ENCODE results near the gene ATF6B. TPM values are rescaled to one million over a fixed set of nuclear protein-coding genes. Genes with fewer than 3 reads are reported as not detected.

ATF6B gene
- total RNA-seq, 1 experiment from 2014 or later, result 45.3 TPM

DNA sequence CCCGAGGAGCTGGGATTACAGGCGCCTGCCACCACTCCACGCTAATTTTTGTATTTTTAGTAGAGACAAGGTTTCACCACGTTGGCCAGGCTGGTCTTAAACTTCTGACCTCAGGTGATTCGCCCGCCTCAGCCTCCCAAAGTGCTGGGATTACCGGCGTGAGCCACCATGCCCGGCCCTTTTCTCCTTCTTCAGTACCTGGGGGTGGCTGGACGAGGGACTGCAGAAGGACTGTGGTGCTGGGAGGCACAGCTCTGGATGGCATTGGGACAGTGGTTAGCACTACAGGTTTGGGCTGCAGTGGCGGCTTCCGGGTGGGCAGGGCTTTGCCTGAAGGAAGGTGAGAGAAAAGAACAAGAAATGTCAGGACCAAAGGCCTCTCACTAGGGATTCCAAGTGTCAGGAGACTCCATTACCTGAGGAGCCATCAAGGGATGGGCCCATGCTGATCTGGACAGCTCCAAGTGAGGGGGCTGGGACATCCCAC lies 7.4 kb downstream of the ATF6B start:
- Histone ChIP-seq H3T11ph (ENCODE audit: low read length) (no peak overlapping the region), H3K27ac (ENCODE audit: insufficient read length, low read depth, low read length) (no peak overlapping the region), H2BK12ac (ENCODE audit: insufficient read length, low read depth, low read length) (no peak overlapping the region), H4K5ac (ENCODE audit: insufficient read length, low read depth, low read length) (no peak overlapping the region), H3K79me2 (ENCODE audit: insufficient read depth, low read length) (no peaks in the 10 kb centered on the region), H3K4me1 (ENCODE audit: insufficient read depth, low read length) (no peaks in the 10 kb centered on the region), H3K56ac (ENCODE audit: insufficient read length, low read depth, low read length) (no peak overlapping the region), H2BK5ac (ENCODE audit: insufficient read length, low read length) (no peak overlapping the region), H3K14ac (ENCODE audit: insufficient read depth, low read length) (no peak overlapping the region), H2BK120ac (ENCODE audit: low read depth, low read length, poor library complexity, severe bottlenecking) (no peak overlapping the region), H3K9ac (ENCODE audit: extremely low read depth, insufficient read length, low read length) (no peak overlapping the region), H4K8ac (replicated peaks; ENCODE audit: insufficient read length, low read depth, low read length) (no peak overlapping the region), H2BK20ac (ENCODE audit: low read depth, low read length, poor library complexity, severe bottlenecking) (no peak overlapping the region), H2AFZ (ENCODE audit: low read length) (no peak overlapping the region), H3K18ac (ENCODE audit: insufficient read length, low read depth, low read length) (no peak overlapping the region), H3K9me3 (ENCODE audit: control insufficient read depth, low read depth, low read length) (no peaks in the 10 kb centered on the region), H3K27me3 (ENCODE audit: insufficient read depth, low read length) (no peaks in the 10 kb centered on the region), H4K91ac (ENCODE audit: insufficient read length, low read depth, low read length) (no peak overlapping the region), H3K79me1 (ENCODE audit: insufficient read depth, low read depth, low read length, poor library complexity, severe bottlenecking) (no peaks in the 10 kb centered on the region), H3K23ac (ENCODE audit: insufficient read length, low read depth, low read length) (no peak overlapping the region), H2AK5ac (ENCODE audit: insufficient read length, low read length) (no peak overlapping the region), H3K4me2 (ENCODE audit: insufficient read depth, insufficient read length, low read length) (no peak overlapping the region), H2BK15ac (ENCODE audit: low read depth, low read length) (no peak overlapping the region), H3K23me2 (ENCODE audit: insufficient read length, low read depth, low read length, poor library complexity, severe bottlenecking) (no peaks in the 10 kb centered on the region), H4K20me1 (ENCODE audit: control insufficient read depth, insufficient read depth, insufficient read length) (no peaks in the 10 kb centered on the region), H3K4ac (ENCODE audit: low read depth, low read length) (no peak overlapping the region)
- H3K4me3 Mint-ChIP-seq, result no peak overlapping the region
- peaks cover 18 to 73% (median 72%) of the 10 kb centered on the region in 3 experiments; a peak in 6 of 7 replicates for H3K36me3 Mint-ChIP-seq (ENCODE audit: insufficient read depth in 1 of 3, low read depth in 3 of 3)
- H3K9me3 Mint-ChIP-seq, result no peaks in the 10 kb centered on the region; a peak in 1 of 5 replicates
- no CpG with 5 or more reads among the region's 12 CpGs for WGBS (ENCODE audit: extremely low coverage, insufficient read length, low lambda C conversion rate)
- H3K27me3 Mint-ChIP-seq (ENCODE audit: low read depth), result no peaks in the 10 kb centered on the region
- TF ChIP-seq, protein P1, sequence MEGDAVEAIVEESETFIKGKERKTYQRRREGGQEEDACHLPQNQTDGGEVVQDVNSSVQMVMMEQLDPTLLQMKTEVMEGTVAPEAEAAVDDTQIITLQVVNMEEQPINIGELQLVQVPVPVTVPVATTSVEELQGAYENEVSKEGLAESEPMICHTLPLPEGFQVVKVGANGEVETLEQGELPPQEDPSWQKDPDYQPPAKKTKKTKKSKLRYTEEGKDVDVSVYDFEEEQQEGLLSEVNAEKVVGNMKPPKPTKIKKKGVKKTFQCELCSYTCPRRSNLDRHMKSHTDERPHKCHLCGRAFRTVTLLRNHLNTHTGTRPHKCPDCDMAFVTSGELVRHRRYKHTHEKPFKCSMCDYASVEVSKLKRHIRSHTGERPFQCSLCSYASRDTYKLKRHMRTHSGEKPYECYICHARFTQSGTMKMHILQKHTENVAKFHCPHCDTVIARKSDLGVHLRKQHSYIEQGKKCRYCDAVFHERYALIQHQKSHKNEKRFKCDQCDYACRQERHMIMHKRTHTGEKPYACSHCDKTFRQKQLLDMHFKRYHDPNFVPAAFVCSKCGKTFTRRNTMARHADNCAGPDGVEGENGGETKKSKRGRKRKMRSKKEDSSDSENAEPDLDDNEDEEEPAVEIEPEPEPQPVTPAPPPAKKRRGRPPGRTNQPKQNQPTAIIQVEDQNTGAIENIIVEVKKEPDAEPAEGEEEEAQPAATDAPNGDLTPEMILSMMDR (conservative IDR thresholded peaks at IDR 0.05), result no peak
- peaks cover 0 to 2% of the 10 kb centered on the region in 2 experiments; a peak in 2 of 4 replicates for H3K4me1 Mint-ChIP-seq
- no peak overlapping the region for H3K27ac Mint-ChIP-seq
- DNase-seq, result no peak

All from H9 (cell line).